Kidney (tissue), 14 donors: ENCODE data around the gene DNAJC21. TPM values are rescaled to one million over a fixed set of nuclear protein-coding genes. Genes with fewer than 3 reads are reported as not detected.

Source experiments
- DNase-seq, 5 donors: peaks; one replicate each; pipeline ENCODE4 v3.0.0-alpha.2; 2013 to 2020
- FAIRE-seq: peaks from 2 replicates; lab custom pipeline; 2012; peaks lifted over from hg19 to GRCh38; lab: Jason Lieb, UNC
- H3K27ac ChIP-seq, 2 donors: one replicate each; pipeline ENCODE4 v1.7.0; 2013; ENCODE audit warnings: low read depth in 2 of 2, low read length in 2 of 2, inconsistent platforms in 1 of 2
- H3K27me3 ChIP-seq: one replicate; pipeline ENCODE4 v1.7.1; 2013; ENCODE audit warnings: low read length, inconsistent platforms; ENCODE audit not compliant: control insufficient read depth, insufficient read depth
- H3K36me3 ChIP-seq, 3 donors: one replicate each; pipeline versions ENCODE4 v1.7.0 to v1.7.1; 2013; ENCODE audit warnings: low read length in 3 of 3, control low read depth in 1 of 3, inconsistent platforms in 1 of 3; ENCODE audit not compliant: insufficient read depth in 3 of 3, control insufficient read depth in 2 of 3
- H3K4me1 ChIP-seq, 3 donors: one replicate each; pipeline versions ENCODE4 v1.7.0 to v1.7.1; 2013; ENCODE audit warnings: low read length in 3 of 3, inconsistent platforms in 1 of 3, low read depth in 1 of 3; ENCODE audit not compliant: control insufficient read depth in 2 of 3, insufficient read depth in 2 of 3
- H3K4me3 ChIP-seq, 3 donors: one replicate each; pipeline versions ENCODE4 v1.7.0 to v1.8.1; 2013; ENCODE audit warnings: low read length in 3 of 3, control low read depth in 1 of 3, inconsistent platforms in 1 of 3
- H3K9ac ChIP-seq, 3 donors: one replicate each; pipeline versions ENCODE4 v1.7.0 to v1.7.1; 2013; ENCODE audit warnings: low read length in 3 of 3, control low read depth in 1 of 3, inconsistent platforms in 1 of 3
- H3K9me3 ChIP-seq, 3 donors: one replicate each; pipeline versions ENCODE4 v1.7.0 to v1.7.1; 2013; ENCODE audit warnings: low read length in 3 of 3, control low read depth in 1 of 3, inconsistent platforms in 1 of 3; ENCODE audit not compliant: control insufficient read depth in 2 of 3, insufficient read depth in 1 of 3
- CTCF ChIP-seq: IDR thresholded peaks from 3 replicates; pipeline ENCODE4 v1.5.1; 2012; ENCODE audit warnings: mild to moderate bottlenecking, moderate library complexity, borderline replicate concordance; ENCODE audit not compliant: insufficient read depth; ENCODE audit errors: extremely low read depth
- intact Hi-C: fragments of 100-400 bp; cut with DNase I; formaldehyde crosslinking; loops from one replicate; pipeline ENCODE4 v1.11.1; 2022
- polyA plus RNA-seq: library from polyadenylated mRNA; stranded (reverse); fragments of 350-450 nt; fragmentation: Illumina TruSeq; extraction: RNeasy Lipid Tissue Mini Kit (QIAGEN cat#74804); gene quantifications from one replicate; pipeline ENCODE4 v1.2.3, GENCODE V29; 2014; ENCODE audit warnings: low read depth, low replicate concordance; ENCODE audit not compliant: insufficient read depth
- total RNA-seq: library from RNA; stranded (reverse); fragmentation: NEBNext Ultra II Directional; extraction: Animal tissue kit (Norgen Biotek cat#: 25700); gene quantifications from one replicate; pipeline ENCODE4 v1.2.1, GENCODE V29; 2021
- donor health status: control.
- donor health status: control.
- donor health status: control.
- donor health status: control.
- donor health status: control.
- donor health status: DM: yes; HTN: yes; CAD: no.
- donor health status: Normal renal cell carcinoma (clear cell type).

DNAJC21 gene
- total and polyA plus RNA-seq, 2 donors from 2014 or later: 24.5 to 45.0 TPM

GRCh38 chr5:34892414-34892813, 36.9 kb upstream of the DNAJC21 start:
- no peak overlapping the region for H3K27ac ChIP-seq
- H3K4me3 ChIP-seq: no peak overlapping the region
- intact Hi-C loops: no loop called here
- H3K27me3 ChIP-seq: no peaks in the 10 kb centered on the region
- no peak overlapping the region for H3K9ac ChIP-seq
- no peaks in the 10 kb centered on the region for H3K9me3 ChIP-seq
- no peaks in the 10 kb centered on the region for H3K4me1 ChIP-seq
- no peaks in the 10 kb centered on the region for H3K36me3 ChIP-seq
- FAIRE-seq (no peak), DNase-seq (no peak)
- TF ChIP-seq CTCF: no peak

GRCh38 chr5:34894716-34895115, 34.6 kb upstream of the DNAJC21 start:
- Histone ChIP-seq H3K27ac (no peak overlapping the region), H3K9ac (no peak overlapping the region), H3K9me3 (no peaks in the 10 kb centered on the region), H3K36me3 (no peaks in the 10 kb centered on the region), H3K4me3 (no peak overlapping the region), H3K27me3 (no peaks in the 10 kb centered on the region), H3K4me1 (no peaks in the 10 kb centered on the region)
- intact Hi-C loops: loop anchor here (5.0 kb wide), 1 partner anchor 372 kb away; no protein-coding TSS in a partner anchor
- no peak for FAIRE-seq
- DNase-seq: no peak
- TF ChIP-seq CTCF: no peak

GRCh38 chr5:34895641-34896419, 33.5 kb upstream of the DNAJC21 start:
- no peak for TF ChIP-seq CTCF
- H3K4me1 ChIP-seq: no peaks in the 10 kb centered on the region
- DNase-seq (no peak), FAIRE-seq (no peak)
- no peak overlapping the region for H3K9ac ChIP-seq
- intact Hi-C loops: loop anchor here (5.0 kb wide), 1 partner anchor 374 kb away; no protein-coding TSS in a partner anchor
- no peaks in the 10 kb centered on the region for H3K9me3 ChIP-seq
- H3K27me3 ChIP-seq: no peaks in the 10 kb centered on the region
- no peak overlapping the region for H3K4me3 ChIP-seq
- no peaks in the 10 kb centered on the region for H3K36me3 ChIP-seq
- no peak overlapping the region for H3K27ac ChIP-seq

- H3K27me3 ChIP-seq: no peaks in the 10 kb centered on the region
- FAIRE-seq: no peak
- H3K4me1 ChIP-seq: no peaks in the 10 kb centered on the region
- H3K9ac ChIP-seq: no peak overlapping the region
- no peak for DNase-seq
- H3K27ac ChIP-seq: no peak overlapping the region
- intact Hi-C loops: loop anchor here (5.0 kb wide), 1 partner anchor 375 kb away; no protein-coding TSS in a partner anchor
- H3K9me3 ChIP-seq: no peaks in the 10 kb centered on the region
- H3K36me3 ChIP-seq: no peaks in the 10 kb centered on the region
- TF ChIP-seq CTCF: no peak
- no peak overlapping the region for H3K4me3 ChIP-seq
Observed at GRCh38 chr5:34897646-34898045, 31.7 kb upstream of the DNAJC21 start.
